ENCODE data around the gene DCUN1D3. TPM values are rescaled to one million over a fixed set of nuclear protein-coding genes. Genes with fewer than 3 reads are reported as not detected.
"Not testable (repeated sequence)": the region's sequence is repeated elsewhere in the genome, so short reads cannot be mapped to it uniquely, and the experiment has no call there.

Gene DCUN1D3
- polyA plus RNA-seq (2012; ENCODE audit: missing spikeins): 2.5 TPM

- 0 out of 2 replicates have a peak, but pooled peaks have one; percentile 13 for TF ChIP-seq TAF1 (IDR thresholded peaks at IDR 0.05; ENCODE audit: borderline replicate concordance, low read depth, low read length)
- peak; percentile 82; the same call in 1 of the 2 replicates for TF ChIP-seq POLR2A (IDR thresholded peaks at IDR 0.05; ENCODE audit: low read depth, low read length)
- peak; percentile 83 for TF ChIP-seq POLR2AphosphoS5 (IDR thresholded peaks at IDR 0.05; ENCODE audit: low read depth, low read length)
- peak; percentile 79 for DNase-seq (ENCODE audit: insufficient read length)
- peak; percentile 91 for FAIRE-seq
These were observed at the start of gene DCUN1D3, which contains the start of gene LYRM1 for GRCh38 chr16:20900299-20901067. DCUN1D3 (minus strand) TSS chr16:20900358; CDS start chr16:20862538, 37,820 bp downstream. LYRM1 (plus strand) TSS chr16:20900771; CDS start chr16:20915556, 14,785 bp downstream.

- DNase-seq (ENCODE audit: insufficient read length) (no peak), FAIRE-seq (no peak)
- TF ChIP-seq POLR2A (IDR thresholded peaks at IDR 0.05; ENCODE audit: low read depth, low read length): no peak
- TF ChIP-seq TAF1 (IDR thresholded peaks at IDR 0.05; ENCODE audit: borderline replicate concordance, low read depth, low read length): no peak
These were observed 49.5 kb upstream of the DCUN1D3 start for GRCh38 chr16:20949660-20950059.

GRCh38 chr16:20948444-20948843 is 48.3 kb upstream of the DCUN1D3 start:
- FAIRE-seq (no peak), DNase-seq (ENCODE audit: insufficient read length) (no peak)
- TF ChIP-seq TAF1 (IDR thresholded peaks at IDR 0.05; ENCODE audit: borderline replicate concordance, low read depth, low read length) (no peak), POLR2AphosphoS5 (IDR thresholded peaks at IDR 0.05; ENCODE audit: low read depth, low read length) (no peak), POLR2A (IDR thresholded peaks at IDR 0.05; ENCODE audit: low read depth, low read length) (no peak)

GRCh38 chr16:20946015-20946629 is 46.0 kb upstream of the DCUN1D3 start:
- FAIRE-seq (no peak), DNase-seq (ENCODE audit: insufficient read length) (no peak)
- TF ChIP-seq POLR2A (IDR thresholded peaks at IDR 0.05; ENCODE audit: low read depth, low read length): no peak
- TF ChIP-seq TAF1 (IDR thresholded peaks at IDR 0.05; ENCODE audit: borderline replicate concordance, low read depth, low read length): no peak
- no peak for TF ChIP-seq POLR2AphosphoS5 (IDR thresholded peaks at IDR 0.05; ENCODE audit: low read depth, low read length)

- not testable (repeated sequence) for FAIRE-seq; DNase-seq (ENCODE audit: insufficient read length)
These were observed 45.4 kb upstream of the DCUN1D3 start for GRCh38 chr16:20945575-20945875.

GRCh38 chr16:20944861-20945574 is 44.9 kb upstream of the DCUN1D3 start:
- TF ChIP-seq POLR2AphosphoS5 (IDR thresholded peaks at IDR 0.05; ENCODE audit: low read depth, low read length): no peak
- no peak for TF ChIP-seq POLR2A (IDR thresholded peaks at IDR 0.05; ENCODE audit: low read depth, low read length)
- TF ChIP-seq TAF1 (IDR thresholded peaks at IDR 0.05; ENCODE audit: borderline replicate concordance, low read depth, low read length): no peak
- DNase-seq (ENCODE audit: insufficient read length) (no peak), FAIRE-seq (peak; percentile 21)

- TF ChIP-seq TAF1 (IDR thresholded peaks at IDR 0.05; ENCODE audit: borderline replicate concordance, low read depth, low read length) (no peak), POLR2A (IDR thresholded peaks at IDR 0.05; ENCODE audit: low read depth, low read length) (no peak), POLR2AphosphoS5 (IDR thresholded peaks at IDR 0.05; ENCODE audit: low read depth, low read length) (no peak)
These were observed 42.1 kb upstream of the DCUN1D3 start for GRCh38 chr16:20942256-20942655.

GRCh38 chr16:20941636-20941926 is 41.4 kb upstream of the DCUN1D3 start:
- FAIRE-seq: no peak

More at GRCh38 chr16:20942256-20942655, 42.1 kb upstream of the DCUN1D3 start:
- FAIRE-seq (no peak), DNase-seq (ENCODE audit: insufficient read length) (no peak)

GRCh38 chr16:20940871-20941635 is 40.9 kb upstream of the DCUN1D3 start:
- FAIRE-seq: no peak
- no peak for DNase-seq (ENCODE audit: insufficient read length)
- TF ChIP-seq POLR2A (IDR thresholded peaks at IDR 0.05; ENCODE audit: low read depth, low read length): no peak
- no peak for TF ChIP-seq POLR2AphosphoS5 (IDR thresholded peaks at IDR 0.05; ENCODE audit: low read depth, low read length)
- no peak for TF ChIP-seq TAF1 (IDR thresholded peaks at IDR 0.05; ENCODE audit: borderline replicate concordance, low read depth, low read length)

More at GRCh38 chr16:20941636-20941926, 41.4 kb upstream of the DCUN1D3 start:
- TF ChIP-seq POLR2AphosphoS5 (IDR thresholded peaks at IDR 0.05; ENCODE audit: low read depth, low read length) (no peak), POLR2A (IDR thresholded peaks at IDR 0.05; ENCODE audit: low read depth, low read length) (no peak), TAF1 (IDR thresholded peaks at IDR 0.05; ENCODE audit: borderline replicate concordance, low read depth, low read length) (no peak)
- DNase-seq (ENCODE audit: insufficient read length): no peak

GRCh38 chr16:20939611-20940010 is 39.5 kb upstream of the DCUN1D3 start:
- DNase-seq (ENCODE audit: insufficient read length) (no peak), FAIRE-seq (no peak)
- TF ChIP-seq TAF1 (IDR thresholded peaks at IDR 0.05; ENCODE audit: borderline replicate concordance, low read depth, low read length) (no peak), POLR2A (IDR thresholded peaks at IDR 0.05; ENCODE audit: low read depth, low read length) (no peak), POLR2AphosphoS5 (IDR thresholded peaks at IDR 0.05; ENCODE audit: low read depth, low read length) (no peak)

- DNase-seq (ENCODE audit: insufficient read length) (no peak), FAIRE-seq (no peak)
- TF ChIP-seq POLR2A (IDR thresholded peaks at IDR 0.05; ENCODE audit: low read depth, low read length): no peak
- no peak for TF ChIP-seq POLR2AphosphoS5 (IDR thresholded peaks at IDR 0.05; ENCODE audit: low read depth, low read length)
- no peak for TF ChIP-seq TAF1 (IDR thresholded peaks at IDR 0.05; ENCODE audit: borderline replicate concordance, low read depth, low read length)
These were observed 38.3 kb upstream of the DCUN1D3 start for GRCh38 chr16:20938426-20938825.

All from GM12892 (cell line).